Right atrium auricular region (tissue), 2 donors: ENCODE measurements around the gene RTKN2. TPM values are rescaled to one million over a fixed set of nuclear protein-coding genes. Genes with fewer than 3 reads are reported as not detected.

Experiments used
- DNase-seq: peaks from one replicate; pipeline ENCODE4 v3.0.0-alpha.2; 2019; ENCODE audit warnings: low spot score
- H3K27ac ChIP-seq, 2 donors: fragments of 200-600 bp; sonication (generic); 1 replicate in 1 of 2; 2 replicates in 1 of 2; pipeline ENCODE4 v1.5.1; 2016 to 2019
- H3K27me3 ChIP-seq, 2 donors: fragments of 200-600 bp; sonication (generic); one replicate each; pipeline versions ENCODE4 v1.5.1 to v1.6.0; 2017 to 2019
- H3K36me3 ChIP-seq: fragments of 200-600 bp; sonication (generic); one replicate; pipeline ENCODE4 v1.5.1; 2016
- H3K4me1 ChIP-seq, 2 donors: fragments of 200-600 bp; sonication (generic); one replicate each; pipeline versions ENCODE4 v1.5.1 to v1.6.0; 2017 to 2019
- H3K4me3 ChIP-seq, 2 donors: fragments of 200-600 bp; sonication (generic); 1 replicate in 1 of 2; 2 replicates in 1 of 2; pipeline ENCODE4 v1.5.1; 2017 to 2019; ENCODE audit warnings: mild to moderate bottlenecking in 1 of 2, moderate library complexity in 1 of 2
- H3K9me3 ChIP-seq, 2 donors: fragments of 200-600 bp; sonication (generic); one replicate each; pipeline ENCODE4 v1.5.1; 2019
- total RNA-seq, 2 donors: library from RNA; depleted of rRNA; stranded (reverse); fragments of >200 nt; gene quantifications; one replicate each; pipeline ENCODE4 v1.1.0, GENCODE V29; 2016
- TF ChIP-seq, protein P1 (sequence below), 2 donors: fragments of 200-600 bp; sonication (generic); IDR thresholded peaks; one replicate each; pipeline ENCODE4 v1.5.1; 2019; ENCODE audit warnings: antibody characterized with exemption in 2 of 2

Gene RTKN2
- total RNA-seq, 2 donors from 2014 or later: 0.08 to 0.15 TPM

DNA sequence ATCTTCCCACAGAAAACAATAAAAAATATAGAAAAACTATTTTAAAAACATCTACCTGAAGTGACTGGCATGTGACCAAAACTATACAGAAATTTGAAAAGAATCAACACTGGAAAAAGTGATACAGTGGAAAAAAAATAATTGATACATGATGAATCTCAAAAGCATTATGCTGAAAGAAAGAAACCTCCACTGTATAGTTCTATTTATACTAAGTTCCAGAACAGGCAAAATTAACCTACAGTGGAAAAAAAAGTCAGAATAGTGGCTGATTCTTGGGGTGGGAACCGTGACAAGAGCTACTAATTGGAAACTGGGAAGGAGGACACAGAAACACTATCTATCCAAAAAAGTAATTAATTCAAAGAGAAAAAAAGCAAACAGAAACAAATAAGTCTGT is 14.9 kb downstream of the RTKN2 start:
- H3K4me3 ChIP-seq: no peak overlapping the region
- H3K4me1 ChIP-seq: no peaks in the 10 kb centered on the region
- TF ChIP-seq, protein P1, sequence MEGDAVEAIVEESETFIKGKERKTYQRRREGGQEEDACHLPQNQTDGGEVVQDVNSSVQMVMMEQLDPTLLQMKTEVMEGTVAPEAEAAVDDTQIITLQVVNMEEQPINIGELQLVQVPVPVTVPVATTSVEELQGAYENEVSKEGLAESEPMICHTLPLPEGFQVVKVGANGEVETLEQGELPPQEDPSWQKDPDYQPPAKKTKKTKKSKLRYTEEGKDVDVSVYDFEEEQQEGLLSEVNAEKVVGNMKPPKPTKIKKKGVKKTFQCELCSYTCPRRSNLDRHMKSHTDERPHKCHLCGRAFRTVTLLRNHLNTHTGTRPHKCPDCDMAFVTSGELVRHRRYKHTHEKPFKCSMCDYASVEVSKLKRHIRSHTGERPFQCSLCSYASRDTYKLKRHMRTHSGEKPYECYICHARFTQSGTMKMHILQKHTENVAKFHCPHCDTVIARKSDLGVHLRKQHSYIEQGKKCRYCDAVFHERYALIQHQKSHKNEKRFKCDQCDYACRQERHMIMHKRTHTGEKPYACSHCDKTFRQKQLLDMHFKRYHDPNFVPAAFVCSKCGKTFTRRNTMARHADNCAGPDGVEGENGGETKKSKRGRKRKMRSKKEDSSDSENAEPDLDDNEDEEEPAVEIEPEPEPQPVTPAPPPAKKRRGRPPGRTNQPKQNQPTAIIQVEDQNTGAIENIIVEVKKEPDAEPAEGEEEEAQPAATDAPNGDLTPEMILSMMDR (IDR thresholded peaks at IDR 0.05): no peak
- H3K27ac ChIP-seq: no peak overlapping the region
- no peaks in the 10 kb centered on the region for H3K36me3 ChIP-seq
- H3K27me3 ChIP-seq: no peaks in the 10 kb centered on the region
- no peak for DNase-seq
- H3K9me3 ChIP-seq: no peaks in the 10 kb centered on the region

DNA sequence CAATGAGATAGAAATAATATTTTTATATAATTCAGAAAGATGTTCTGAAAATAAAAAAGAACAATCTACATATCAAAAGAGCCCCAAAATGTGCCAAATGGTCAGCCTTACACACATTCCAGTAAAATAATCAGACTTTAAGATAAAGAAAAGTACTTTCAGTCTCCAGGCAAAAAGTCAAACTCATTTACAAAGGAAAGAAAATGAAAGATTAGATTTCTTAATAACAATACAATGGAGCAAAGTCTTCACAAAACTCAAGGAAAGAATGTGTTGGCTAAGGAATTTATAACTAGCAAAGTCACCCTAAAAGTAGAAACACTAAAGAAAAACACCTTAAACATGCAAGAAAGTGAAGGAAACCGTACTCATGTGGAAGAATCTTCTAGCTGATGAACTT is 16.6 kb downstream of the RTKN2 start:
- Histone ChIP-seq H3K4me3 (no peak overlapping the region), H3K4me1 (no peaks in the 10 kb centered on the region), H3K9me3 (no peaks in the 10 kb centered on the region), H3K36me3 (no peaks in the 10 kb centered on the region), H3K27ac (no peak overlapping the region), H3K27me3 (no peaks in the 10 kb centered on the region)
- DNase-seq: no peak
- TF ChIP-seq, protein P1 (IDR thresholded peaks at IDR 0.05): no peak

DNA sequence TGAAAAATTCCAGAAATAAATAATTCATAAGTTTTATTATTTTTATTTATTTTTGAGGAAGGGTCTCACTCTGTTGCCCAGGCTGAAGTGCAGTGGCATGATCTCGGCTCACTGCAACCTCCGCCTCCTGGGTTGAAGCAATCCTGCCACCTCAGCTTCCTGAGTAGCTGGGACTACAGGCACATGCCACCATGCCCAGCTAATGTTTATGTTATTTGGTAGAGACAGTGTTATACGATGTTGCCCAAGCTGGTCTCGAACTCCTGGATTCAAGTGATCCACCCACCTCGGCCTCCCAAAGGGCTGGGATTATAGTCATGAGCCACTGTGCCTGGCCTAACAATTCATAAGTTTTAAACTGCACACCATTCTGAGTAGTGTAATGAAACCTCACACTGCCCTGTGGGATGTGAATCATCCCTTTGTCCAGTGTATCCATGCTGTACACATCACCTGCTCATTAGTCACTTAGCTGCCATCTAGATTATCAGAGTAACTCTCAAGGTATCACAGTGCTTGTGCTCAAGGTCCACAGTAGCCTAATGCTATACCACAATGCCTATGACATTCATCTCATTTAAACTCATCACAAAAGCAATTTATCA is 17.9 kb downstream of the RTKN2 start:
- no peaks in the 10 kb centered on the region for H3K4me1 ChIP-seq
- H3K27me3 ChIP-seq: no peaks in the 10 kb centered on the region
- no peak overlapping the region for H3K4me3 ChIP-seq
- H3K36me3 ChIP-seq: no peaks in the 10 kb centered on the region
- TF ChIP-seq, protein P1 (IDR thresholded peaks at IDR 0.05): no peak
- DNase-seq: no peak
- H3K9me3 ChIP-seq: no peaks in the 10 kb centered on the region
- H3K27ac ChIP-seq: no peak overlapping the region

DNA sequence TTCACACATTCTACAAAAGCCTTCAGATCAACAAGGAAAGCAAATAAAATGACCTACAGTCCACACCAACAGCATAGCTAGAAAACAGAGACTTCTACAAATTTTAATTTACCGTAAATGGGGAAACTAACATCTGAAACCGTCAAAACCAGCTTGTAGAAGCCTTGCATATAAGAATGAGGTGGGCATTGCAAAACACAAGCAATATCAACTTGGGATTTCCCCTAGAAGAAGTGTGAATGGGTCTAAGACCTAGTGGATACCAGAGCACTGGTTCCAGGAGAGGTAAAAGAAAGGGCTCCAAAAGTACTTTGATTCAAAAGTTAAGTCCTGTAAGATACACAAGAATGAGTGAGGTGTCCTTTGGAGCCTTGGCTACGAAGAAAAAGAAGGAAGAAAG is 18.7 kb downstream of the RTKN2 start:
- DNase-seq: no peak
- Histone ChIP-seq H3K36me3 (no peaks in the 10 kb centered on the region), H3K9me3 (no peaks in the 10 kb centered on the region), H3K27ac (no peak overlapping the region), H3K4me3 (no peak overlapping the region), H3K27me3 (no peaks in the 10 kb centered on the region), H3K4me1 (no peaks in the 10 kb centered on the region)
- TF ChIP-seq, protein P1 (IDR thresholded peaks at IDR 0.05): no peak

DNA sequence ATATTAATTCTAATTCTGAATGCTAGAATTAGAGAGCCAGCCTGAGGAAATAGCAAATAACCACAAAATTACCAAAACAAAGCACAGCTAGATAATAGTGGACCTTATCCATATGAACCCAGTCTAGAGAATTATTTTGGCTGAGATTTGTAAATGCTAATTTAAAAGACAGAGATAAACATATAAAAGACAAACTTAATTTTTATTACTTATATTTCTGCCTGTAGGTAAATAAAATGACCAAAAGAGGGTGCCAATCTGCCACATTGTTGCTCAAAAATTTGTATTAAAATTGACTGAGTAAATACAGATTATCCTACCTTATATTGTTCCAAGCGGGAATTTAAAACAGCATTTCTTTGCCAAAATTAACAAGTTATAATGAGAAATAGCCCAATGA is 20.2 kb downstream of the RTKN2 start:
- Histone ChIP-seq H3K4me1 (peaks cover 0 to 9% of the 10 kb centered on the region in 2 donors), H3K4me3 (no peak overlapping the region), H3K27ac (no peak overlapping the region), H3K36me3 (no peaks in the 10 kb centered on the region), H3K27me3 (no peaks in the 10 kb centered on the region), H3K9me3 (no peaks in the 10 kb centered on the region)
- TF ChIP-seq, protein P1 (IDR thresholded peaks at IDR 0.05): no peak
- DNase-seq: no peak
